ENCODE results near the gene DPM3.

DNA sequence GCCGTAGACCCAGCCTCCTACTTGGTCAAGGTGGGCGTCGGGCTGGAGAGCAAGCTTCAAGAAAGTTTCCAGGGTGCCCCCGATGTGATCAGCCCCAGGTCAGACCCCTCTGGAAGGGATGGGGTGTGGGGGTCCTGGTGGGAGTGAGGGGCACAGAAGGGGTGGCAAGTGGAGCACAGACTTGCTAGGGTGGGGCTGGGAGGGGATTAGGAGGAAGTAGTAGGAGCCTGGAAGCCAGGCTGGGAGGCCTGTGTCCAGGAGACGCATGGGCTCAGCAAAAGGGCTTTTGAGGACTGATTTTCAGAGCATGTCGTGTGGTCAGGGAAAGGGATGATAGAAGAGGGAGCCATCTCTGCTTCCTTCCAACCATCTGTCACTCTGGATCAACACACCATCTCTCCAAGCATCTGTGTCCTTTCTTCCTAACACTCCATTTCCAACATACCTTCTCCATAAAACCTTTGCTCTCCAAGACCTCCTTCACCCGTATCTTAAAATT is 41.8 kb upstream of the DPM3 start:
- TF ChIP-seq, protein P1, sequence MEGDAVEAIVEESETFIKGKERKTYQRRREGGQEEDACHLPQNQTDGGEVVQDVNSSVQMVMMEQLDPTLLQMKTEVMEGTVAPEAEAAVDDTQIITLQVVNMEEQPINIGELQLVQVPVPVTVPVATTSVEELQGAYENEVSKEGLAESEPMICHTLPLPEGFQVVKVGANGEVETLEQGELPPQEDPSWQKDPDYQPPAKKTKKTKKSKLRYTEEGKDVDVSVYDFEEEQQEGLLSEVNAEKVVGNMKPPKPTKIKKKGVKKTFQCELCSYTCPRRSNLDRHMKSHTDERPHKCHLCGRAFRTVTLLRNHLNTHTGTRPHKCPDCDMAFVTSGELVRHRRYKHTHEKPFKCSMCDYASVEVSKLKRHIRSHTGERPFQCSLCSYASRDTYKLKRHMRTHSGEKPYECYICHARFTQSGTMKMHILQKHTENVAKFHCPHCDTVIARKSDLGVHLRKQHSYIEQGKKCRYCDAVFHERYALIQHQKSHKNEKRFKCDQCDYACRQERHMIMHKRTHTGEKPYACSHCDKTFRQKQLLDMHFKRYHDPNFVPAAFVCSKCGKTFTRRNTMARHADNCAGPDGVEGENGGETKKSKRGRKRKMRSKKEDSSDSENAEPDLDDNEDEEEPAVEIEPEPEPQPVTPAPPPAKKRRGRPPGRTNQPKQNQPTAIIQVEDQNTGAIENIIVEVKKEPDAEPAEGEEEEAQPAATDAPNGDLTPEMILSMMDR (IDR thresholded peaks at IDR 0.05; ENCODE audit: low read depth, low read length, poor library complexity, severe bottlenecking), result no peak
- no peak for TF ChIP-seq EZH2phosphoT487 (IDR thresholded peaks at IDR 0.05; ENCODE audit: borderline replicate concordance, low read length)

All from DOHH2 (cell line).